Spleen (tissue), 11 donors: Measurements from ENCODE around the gene IL3RA. TPM values are rescaled to one million over a fixed set of nuclear protein-coding genes. Genes with fewer than 3 reads are reported as not detected.

Experiments
- DNase-seq: peaks from one replicate; pipeline ENCODE4 v3.0.0-alpha.2; 2020
- H3K27ac ChIP-seq, 8 donors: fragments of 200-600 bp; sonication (generic) in 7 of 8; 1 replicate in 4 of 8; 2 replicates in 4 of 8; pipeline versions ENCODE4 v1.5.0 to v1.8.0; 2016 to 2021; ENCODE audit warnings: inconsistent platforms in 4 of 8, mild to moderate bottlenecking in 4 of 8, moderate library complexity in 1 of 8
- H3K27me3 ChIP-seq, 7 donors: fragments of 200-600 bp; sonication (generic) in 6 of 7; replicated peaks in 1 of 7; 1 replicate in 4 of 7; 2 replicates in 3 of 7; pipeline versions ENCODE4 v1.5.0 to v1.8.0; 2016 to 2021; ENCODE audit warnings: inconsistent platforms in 3 of 7, mild to moderate bottlenecking in 1 of 7
- H3K36me3 ChIP-seq, 6 donors: fragments of 200-600 bp; sonication (generic) in 5 of 6; 1 replicate in 4 of 6; 2 replicates in 2 of 6; pipeline versions ENCODE4 v1.5.0 to v1.8.0; 2016 to 2021; ENCODE audit warnings: inconsistent platforms in 2 of 6
- H3K4me1 ChIP-seq, 6 donors: fragments of 200-600 bp; sonication (generic) in 5 of 6; 1 replicate in 3 of 6; 2 replicates in 3 of 6; pipeline versions ENCODE4 v1.5.0 to v1.8.0; 2016 to 2021; ENCODE audit warnings: inconsistent platforms in 3 of 6
- H3K4me3 ChIP-seq, 8 donors: fragments of 200-600 bp; sonication (generic) in 7 of 8; 1 replicate in 4 of 8; 2 replicates in 4 of 8; pipeline versions ENCODE4 v1.5.0 to v1.8.0; 2016 to 2021; ENCODE audit warnings: inconsistent platforms in 4 of 8, mild to moderate bottlenecking in 4 of 8, moderate library complexity in 2 of 8
- H3K9me3 ChIP-seq, 8 donors: fragments of 200-600 bp; sonication (generic) in 7 of 8; 1 replicate in 4 of 8; 2 replicates in 4 of 8; pipeline versions ENCODE4 v1.5.0 to v1.8.0; 2016 to 2021; ENCODE audit warnings: inconsistent platforms in 4 of 8
- POLR2A ChIP-seq, 3 donors: fragments of 450-650 bp; IDR thresholded peaks; one replicate each; pipeline ENCODE4 v1.5.1; 2017; ENCODE audit warnings: antibody characterized with exemption in 3 of 3, mild to moderate bottlenecking in 1 of 3
- POLR2AphosphoS5 ChIP-seq, 3 donors: sonication (generic); formaldehyde crosslinking; IDR thresholded peaks; one replicate each; pipeline ENCODE4 v1.5.1; 2017; ENCODE audit warnings: antibody characterized with exemption in 3 of 3
- WGBS, 5 donors: extraction: QIAGEN DNeasy Blood & Tissue Kit in 3 of 5; methylation state at CpG; one replicate each; pipeline versions ENCODE4 v1.1.5 to v1.1.7; 2013 to 2018; 5-methylcytosine and 5-hydroxymethylcytosine counted together
- intact Hi-C: fragments of 100-400 bp; cut with DNase I; formaldehyde crosslinking; loops from one replicate; pipeline ENCODE4 v1.15.0; 2023; ENCODE audit warnings: low total_unique reads
- polyA plus RNA-seq, 3 donors: library from polyadenylated mRNA; stranded (reverse); fragments of 200-250 nt; gene quantifications; one replicate each; pipeline ENCODE4 v1.2.1, GENCODE V29; 2013
- total RNA-seq, 7 donors: library from RNA; depleted of rRNA in 3 of 7; stranded (reverse); fragments of >200 nt in 3 of 7; fragmentation: NEBNext Ultra II Directional in 4 of 7; extraction: Animal tissue kit (Norgen Biotek cat#: 25700) in 4 of 7; gene quantifications; one replicate each; pipeline versions ENCODE4 v1.1.0 to v1.2.1, GENCODE V29; 2016 to 2021
- TF ChIP-seq, protein P1 (sequence below), 11 experiments: fragments of 200-600 bp in 7 of 11; fragments of 450-650 bp in 4 of 11; sonication (generic) in 4 of 11; IDR thresholded peaks in 8 of 11; conservative IDR thresholded peaks in 3 of 11; 1 replicate in 7 of 11; 2 replicates in 4 of 11; pipeline versions ENCODE4 v1.4.0 to v1.8.0; 2016 to 2021; ENCODE audit warnings: antibody characterized with exemption in 11 of 11, inconsistent platforms in 4 of 11, mild to moderate bottlenecking in 1 of 11
- donor health status: healthy with polysubstance abuse.
- donor health status: DM: no; HTN: no; CAD: no; lungs with moderate emphysema.
- donor health status: DM: no; HTN: no; CAD: no.
- donor health status: Bipolar disorder and iron deficiency.
- donor health status: healthy.
- donor health status: DM: no; HTN: no; CAD: no.
- donor health status: DM: yes; HTN: yes; CAD: no.

The IL3RA gene
- total and polyA plus RNA-seq, 10 donors: 2.4 to 11.2 (median 7.0) TPM

DNA sequence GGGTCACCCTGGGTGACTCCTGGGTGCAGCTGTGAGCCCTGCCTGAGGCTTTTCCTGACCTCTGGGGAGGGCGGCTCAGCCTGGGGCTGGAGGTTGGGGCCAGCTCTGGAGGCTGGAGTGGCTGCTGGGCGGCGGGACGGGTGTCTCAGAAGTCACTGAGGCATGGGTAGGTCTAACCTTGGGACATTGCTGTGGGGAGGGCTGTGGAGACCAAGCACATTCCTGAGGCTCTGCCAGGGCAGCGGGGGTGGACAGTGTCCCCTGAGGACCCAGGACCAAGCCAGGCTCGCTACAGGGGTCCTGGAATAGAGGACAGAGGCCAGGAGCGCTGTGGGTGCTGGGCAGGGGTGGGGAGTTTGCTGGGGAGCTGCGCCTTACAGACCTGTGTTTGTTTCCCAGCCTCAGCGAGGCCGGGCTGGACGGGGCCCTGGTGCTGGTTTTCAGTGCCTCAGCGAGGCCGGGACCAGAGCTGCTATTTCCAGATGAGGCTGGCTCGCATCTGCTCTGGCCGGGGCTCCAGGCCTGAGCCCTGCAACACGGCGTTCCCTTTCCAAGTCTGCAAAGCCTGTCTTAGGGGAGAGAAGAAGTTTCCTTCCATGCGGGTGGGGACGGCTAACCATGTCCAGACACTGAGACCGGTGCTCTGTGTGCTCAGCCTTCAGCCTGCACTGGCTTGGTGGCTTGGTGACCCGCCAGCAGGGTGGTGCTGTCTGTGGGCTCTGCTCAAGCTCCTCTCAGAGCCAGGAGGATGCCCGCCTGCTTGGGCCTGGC lies 58.3 kb downstream of the IL3RA start:
- Histone ChIP-seq H3K9me3 (no peaks in the 10 kb centered on the region), H3K4me1 (peaks cover 15 to 41% (median 31%) of the 10 kb centered on the region in 6 donors), H3K27ac (peak overlapping the region in 2 of 8 donors; percentile 21 to 99), H3K4me3 (no peak overlapping the region), H3K27me3 (no peaks in the 10 kb centered on the region), H3K36me3 (peaks cover 0 to 55% (median 10%) of the 10 kb centered on the region in 6 donors)
- DNase-seq: peak; percentile 81
- WGBS, 5 donors: 89 to 97% (median 92%) methylated on average over 10 to 22 of the region's 22 CpGs
- intact Hi-C loops: no loop called here
- no peak for TF ChIP-seq POLR2A (IDR thresholded peaks at IDR 0.05)
- TF ChIP-seq, protein P1, sequence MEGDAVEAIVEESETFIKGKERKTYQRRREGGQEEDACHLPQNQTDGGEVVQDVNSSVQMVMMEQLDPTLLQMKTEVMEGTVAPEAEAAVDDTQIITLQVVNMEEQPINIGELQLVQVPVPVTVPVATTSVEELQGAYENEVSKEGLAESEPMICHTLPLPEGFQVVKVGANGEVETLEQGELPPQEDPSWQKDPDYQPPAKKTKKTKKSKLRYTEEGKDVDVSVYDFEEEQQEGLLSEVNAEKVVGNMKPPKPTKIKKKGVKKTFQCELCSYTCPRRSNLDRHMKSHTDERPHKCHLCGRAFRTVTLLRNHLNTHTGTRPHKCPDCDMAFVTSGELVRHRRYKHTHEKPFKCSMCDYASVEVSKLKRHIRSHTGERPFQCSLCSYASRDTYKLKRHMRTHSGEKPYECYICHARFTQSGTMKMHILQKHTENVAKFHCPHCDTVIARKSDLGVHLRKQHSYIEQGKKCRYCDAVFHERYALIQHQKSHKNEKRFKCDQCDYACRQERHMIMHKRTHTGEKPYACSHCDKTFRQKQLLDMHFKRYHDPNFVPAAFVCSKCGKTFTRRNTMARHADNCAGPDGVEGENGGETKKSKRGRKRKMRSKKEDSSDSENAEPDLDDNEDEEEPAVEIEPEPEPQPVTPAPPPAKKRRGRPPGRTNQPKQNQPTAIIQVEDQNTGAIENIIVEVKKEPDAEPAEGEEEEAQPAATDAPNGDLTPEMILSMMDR (IDR thresholded peaks at IDR 0.05 in 8 of 11, conservative IDR thresholded peaks at IDR 0.05 in 3 of 11): no peak
- peak in 1 of 3 donors; percentile 24 for TF ChIP-seq POLR2AphosphoS5 (IDR thresholded peaks at IDR 0.05)

DNA sequence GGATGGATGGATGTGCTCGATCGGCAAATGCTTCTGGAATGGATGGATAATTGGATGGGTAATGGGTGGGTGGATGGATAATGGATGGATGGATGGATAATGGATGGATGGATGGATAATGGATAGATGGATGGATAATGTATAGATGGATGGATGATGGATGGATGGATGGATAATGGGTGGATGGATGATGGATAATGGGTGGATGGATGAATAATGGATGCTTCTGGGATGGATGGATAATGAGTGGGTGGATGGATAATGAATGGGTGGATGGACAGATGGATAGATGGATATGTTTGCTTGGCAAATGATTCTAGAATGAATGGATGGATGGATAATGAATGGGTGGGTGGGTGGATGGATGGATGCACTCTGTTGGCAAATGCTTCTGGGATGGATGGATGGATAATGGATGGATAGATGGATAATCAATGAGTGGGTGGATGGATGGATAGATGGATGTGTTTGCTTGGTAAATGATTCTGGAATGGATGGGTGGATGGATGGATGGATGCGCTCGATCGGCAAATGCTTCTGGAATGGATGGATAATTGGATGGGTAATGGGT lies 59.1 kb downstream of the IL3RA start:
- Histone ChIP-seq H3K4me3 (no peak overlapping the region), H3K36me3 (peaks cover 0 to 55% (median 5%) of the 10 kb centered on the region in 6 donors), H3K27ac (no peak overlapping the region), H3K4me1 (peaks cover 7 to 32% (median 23%) of the 10 kb centered on the region in 6 donors), H3K9me3 (no peaks in the 10 kb centered on the region), H3K27me3 (no peaks in the 10 kb centered on the region)
- TF ChIP-seq POLR2AphosphoS5 (IDR thresholded peaks at IDR 0.05) (no peak), POLR2A (IDR thresholded peaks at IDR 0.05) (no peak)
- TF ChIP-seq, protein P1 (IDR thresholded peaks at IDR 0.05 in 8 of 11, conservative IDR thresholded peaks at IDR 0.05 in 3 of 11): no peak
- 96 to 99% (median 98%) methylated on average over 5 of the region's 5 CpGs for WGBS, 5 donors
- no peak for DNase-seq
- intact Hi-C loops: no loop called here

DNA sequence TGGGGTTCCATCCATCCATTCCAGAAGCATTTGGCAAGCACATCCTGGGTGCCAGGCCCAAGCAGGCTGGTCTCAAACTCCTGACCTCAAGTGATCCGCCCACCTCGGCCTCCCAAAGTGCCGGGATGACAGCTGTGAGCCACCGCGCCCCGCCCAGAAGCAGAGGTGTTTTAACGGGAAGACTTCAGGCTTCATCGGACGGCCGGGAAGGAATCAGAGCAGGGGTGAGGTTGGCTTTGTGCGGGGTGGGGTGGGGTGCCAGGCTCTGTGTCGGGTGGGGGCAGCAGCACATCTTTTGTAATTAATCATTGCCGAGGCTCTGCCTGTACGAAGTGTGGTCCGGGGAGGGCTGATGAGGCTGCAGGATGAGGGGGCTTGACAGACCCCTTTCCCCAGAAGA lies 60.4 kb downstream of the IL3RA start:
- Histone ChIP-seq H3K4me1 (peaks cover 3 to 25% (median 16%) of the 10 kb centered on the region in 6 donors), H3K9me3 (no peaks in the 10 kb centered on the region), H3K4me3 (no peak overlapping the region), H3K27me3 (no peaks in the 10 kb centered on the region), H3K36me3 (peaks cover 0 to 62% (median 11%) of the 10 kb centered on the region in 6 donors), H3K27ac (no peak overlapping the region)
- TF ChIP-seq, protein P1 (IDR thresholded peaks at IDR 0.05 in 8 of 11, conservative IDR thresholded peaks at IDR 0.05 in 3 of 11): no peak
- peak in 1 of 3 donors; percentile 42 for TF ChIP-seq POLR2AphosphoS5 (IDR thresholded peaks at IDR 0.05)
- WGBS, 5 donors: 87 to 93% (median 91%) methylated on average over 8 to 15 of the region's 15 CpGs
- intact Hi-C loops: no loop called here
- peak; percentile 62 for DNase-seq
